Panc1 (cell line): ENCODE measurements around the gene PTPRA. TPM values are rescaled to one million over a fixed set of nuclear protein-coding genes. Genes with fewer than 3 reads are reported as not detected.

Source experiments
- ATAC-seq: fragments of 200-7000 bp; cut with Tn5 transposase; 2 replicates; pipeline ENCODE4 v1.9.1; 2020; ENCODE audit warnings: mild to moderate bottlenecking, moderate library complexity
- BruUV-seq: library from RNA; stranded (reverse); fragments of 400-500 nt; replicated peaks from 2 replicates; lab custom pipeline; 2021; lab: Mats Ljungman, UMichigan
- CTCF ChIA-PET: fragments of 300-600 bp; sonication (Branson Sonifier 250); formaldehyde crosslinking; loops from one replicate; lab custom pipeline; 2022; ENCODE audit warnings: antibody characterized with exemption; lab: Charles Lee
- POLR2A ChIA-PET: fragments of 300-600 bp; sonication (Branson Sonifier 250); formaldehyde crosslinking; loops from one replicate; lab custom pipeline; 2022; ENCODE audit warnings: antibody characterized with exemption; lab: Charles Lee
- DNase-seq: peaks from one replicate; pipeline ENCODE4 v3.0.0-alpha.2; 2010; ENCODE audit warnings: low read depth, low spot score
- H3K27ac ChIP-seq: 2 replicates; pipeline ENCODE4 v1.5.1; 2011; ENCODE audit warnings: mild to moderate bottlenecking, low read length, inconsistent platforms
- H3K27me3 ChIP-seq: fragments of 200-500 bp; sonication (Bioruptor generic); 2 replicates; pipeline ENCODE4 v1.6.0; 2014; ENCODE audit warnings: low read length, inconsistent platforms; ENCODE audit not compliant: control insufficient read depth, insufficient read depth
- H3K36me3 ChIP-seq: fragments of 200-500 bp; sonication (Bioruptor generic); 2 replicates; pipeline ENCODE4 v1.5.1; 2014; ENCODE audit warnings: inconsistent platforms, mild to moderate bottlenecking, low read length, moderate library complexity; ENCODE audit not compliant: control insufficient read depth, insufficient read depth
- H3K4me1 ChIP-seq: 2 replicates; pipeline ENCODE4 v1.5.1; 2011; ENCODE audit warnings: inconsistent platforms, mild to moderate bottlenecking, low read length, moderate library complexity; ENCODE audit not compliant: control insufficient read depth, insufficient read depth
- H3K4me3 ChIP-seq, 2 experiments: 2 replicates each; pipeline ENCODE4 v1.5.1; 2011 to 2012; ENCODE audit warnings: low read depth in 2 of 2, low read length in 2 of 2, mild to moderate bottlenecking in 2 of 2, inconsistent platforms in 1 of 2, moderate library complexity in 1 of 2
- H3K9me3 ChIP-seq: fragments of 200-500 bp; sonication (Bioruptor generic); 2 replicates; pipeline ENCODE4 v1.5.1; 2014; ENCODE audit warnings: low read depth, mild to moderate bottlenecking, inconsistent platforms, low read length, moderate library complexity; ENCODE audit not compliant: control insufficient read depth, insufficient read depth
- CTCF ChIP-seq: fragments of 450-650 bp; IDR thresholded peaks from 2 replicates; pipeline ENCODE4 v1.5.1; 2017; ENCODE audit warnings: mild to moderate bottlenecking
- POLR2AphosphoS5 ChIP-seq: IDR thresholded peaks from 2 replicates; pipeline ENCODE4 v1.6.1; 2012; ENCODE audit warnings: mild to moderate bottlenecking, low read depth, low read length, moderate library complexity
- REST ChIP-seq, 2 experiments: IDR thresholded peaks; 2 replicates each; pipeline ENCODE4 v1.6.1; 2011 to 2012; ENCODE audit warnings: low read depth in 2 of 2, control low read depth in 1 of 2, low read length in 1 of 2, mild to moderate bottlenecking in 1 of 2, moderate library complexity in 1 of 2; ENCODE audit not compliant: insufficient read depth in 1 of 2
- SIN3A ChIP-seq: IDR thresholded peaks from 2 replicates; pipeline ENCODE4 v1.6.1; 2012; ENCODE audit warnings: low read depth, mild to moderate bottlenecking, low read length, moderate library complexity, borderline replicate concordance; ENCODE audit not compliant: insufficient read depth
- TCF7L2 ChIP-seq: IDR thresholded peaks from 2 replicates; pipeline ENCODE4 v1.6.1; 2011; ENCODE audit warnings: mild to moderate bottlenecking, low read depth, low read length, inconsistent platforms
- in situ Hi-C: cut with HindIII; loops from 2 replicates; pipeline ENCODE4 v1.10.0; 2016; ENCODE audit warnings: low sequenced_read_pairs, low pct_unique_long_range_greater_than_20kb
- intact Hi-C: fragments of 100-400 bp; cut with micrococcal nuclease; formaldehyde crosslinking; loops from one replicate; pipeline ENCODE4 v1.10.0; 2022; ENCODE audit not compliant: unreplicated experiment
- total RNA-seq: library from RNA; stranded (reverse); gene quantifications from one replicate; pipeline ENCODE4 v1.2.1, GENCODE V29; 2021; ENCODE audit not compliant: unreplicated experiment

PTPRA gene
- total RNA-seq, 1 experiment from 2014 or later: 56.6 TPM

GRCh38 chr20:2845607-2846006, 27.7 kb upstream of the PTPRA start:
- BruUV-seq: no TSS peak
- DNase-seq: no peak
- H3K27me3 ChIP-seq: no peaks in the 10 kb centered on the region
- no peaks in the 10 kb centered on the region for H3K4me1 ChIP-seq
- CTCF ChIA-PET: no interaction called here
- POLR2A ChIA-PET: no interaction called here
- no peaks in the 10 kb centered on the region for H3K36me3 ChIP-seq
- no peak for ATAC-seq
- TF ChIP-seq CTCF (no peak), POLR2AphosphoS5 (no peak), REST (IDR thresholded peaks at IDR 0.05; ENCODE audit: insufficient read depth in 1 of 2, low read depth in 2 of 2, low read length in 1 of 2) (no peak), TCF7L2 (no peak), SIN3A (no peak)
- H3K4me3 ChIP-seq: no peak overlapping the region
- in situ Hi-C loops: no loop called here
- H3K27ac ChIP-seq: no peak overlapping the region
- intact Hi-C loops: no loop called here
- no peaks in the 10 kb centered on the region for H3K9me3 ChIP-seq

GRCh38 chr20:2846698-2847097, 26.6 kb upstream of the PTPRA start:
- in situ Hi-C loops (no loop called here), intact Hi-C loops (no loop called here)
- ChIA-PET POLR2A (no interaction called here), CTCF (no interaction called here)
- BruUV-seq: no TSS peak
- Histone ChIP-seq H3K27me3 (no peaks in the 10 kb centered on the region), H3K36me3 (no peaks in the 10 kb centered on the region), H3K4me1 (no peaks in the 10 kb centered on the region), H3K27ac (no peak overlapping the region), H3K9me3 (no peaks in the 10 kb centered on the region), H3K4me3 (no peak overlapping the region)
- TF ChIP-seq REST (IDR thresholded peaks at IDR 0.05; ENCODE audit: insufficient read depth in 1 of 2, low read depth in 2 of 2, low read length in 1 of 2) (no peak), POLR2AphosphoS5 (no peak), CTCF (no peak), TCF7L2 (no peak), SIN3A (no peak)
- no peak for ATAC-seq
- DNase-seq: no peak
